Measurements from ENCODE around the gene ZXDC.

DNA sequence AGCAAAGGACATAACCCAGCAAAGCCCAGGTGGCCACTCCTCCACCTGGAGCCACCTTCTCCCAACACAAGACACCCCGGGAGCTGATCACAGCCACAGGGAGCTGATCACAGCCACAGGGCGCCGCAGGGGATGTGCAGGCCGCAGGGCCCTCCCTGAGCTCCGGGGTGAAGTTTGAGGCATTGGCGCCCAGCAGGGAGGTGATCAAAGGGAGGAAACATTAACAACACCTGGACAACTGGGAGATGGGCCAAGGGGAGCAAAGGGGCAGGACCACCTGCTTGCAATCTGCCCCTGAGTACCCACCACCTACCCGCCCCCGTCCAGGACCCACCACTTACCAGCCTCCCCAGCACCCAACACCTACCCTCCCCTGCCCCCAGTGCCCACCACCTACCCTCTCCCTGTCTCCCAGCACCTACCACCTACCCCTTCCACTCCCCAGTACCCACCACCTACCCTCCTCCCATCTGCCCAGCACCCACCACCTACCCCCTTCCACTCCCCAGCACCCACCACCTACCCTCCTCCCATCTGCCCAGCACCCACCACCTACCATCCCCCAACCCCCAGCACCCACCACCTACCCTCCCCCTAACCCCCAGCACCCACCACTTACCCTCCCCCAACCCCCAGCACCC is 39.5 kb upstream of the ZXDC start:
- TF ChIP-seq CTCF (IDR thresholded peaks at IDR 0.05): no peak
- TF ChIP-seq POLR2AphosphoS5 (IDR thresholded peaks at IDR 0.05): no peak
- no peak for TF ChIP-seq POLR2A (IDR thresholded peaks at IDR 0.05)
